Astrocyte (in vitro differentiated cells and primary cell): ENCODE results near the gene ADGRB3. TPM values are rescaled to one million over a fixed set of nuclear protein-coding genes. Genes with fewer than 3 reads are reported as not detected.

ENCODE experiments used
- DNase-seq: peaks from one replicate; pipeline ENCODE4 v3.0.0-alpha.2; 2010; ENCODE audit warnings: low read depth
- FAIRE-seq: peaks from 2 replicates; lab custom pipeline; 2011; peaks lifted over from hg19 to GRCh38; lab: Jason Lieb, UNC
- H2AFZ ChIP-seq: 2 replicates; pipeline ENCODE4 v1.6.0; 2012; ENCODE audit warnings: low read depth, low read length, inconsistent platforms
- H3K27ac ChIP-seq: 2 replicates; pipeline ENCODE4 v1.5.1; 2011; ENCODE audit warnings: low read depth, low read length, inconsistent platforms
- H3K27me3 ChIP-seq: 2 replicates; pipeline ENCODE4 v1.6.0; 2011; ENCODE audit warnings: low read length, inconsistent platforms; ENCODE audit not compliant: insufficient read depth
- H3K36me3 ChIP-seq: 2 replicates; pipeline ENCODE4 v1.5.1; 2011; ENCODE audit warnings: low read length, inconsistent platforms; ENCODE audit not compliant: insufficient read depth
- H3K4me1 ChIP-seq: 2 replicates; pipeline ENCODE4 v1.5.1; 2011; ENCODE audit warnings: low read length, inconsistent platforms; ENCODE audit not compliant: insufficient read depth
- H3K4me2 ChIP-seq: 2 replicates; pipeline ENCODE4 v1.6.0; 2012; ENCODE audit warnings: low read length, inconsistent platforms
- H3K4me3 ChIP-seq: 2 replicates; pipeline ENCODE4 v1.5.1; 2011; ENCODE audit warnings: low read depth, mild to moderate bottlenecking, low read length, inconsistent platforms; ENCODE audit not compliant: insufficient read depth
- H3K79me2 ChIP-seq: 2 replicates; pipeline ENCODE4 v1.6.0; 2012; ENCODE audit warnings: mild to moderate bottlenecking, low read length, inconsistent platforms; ENCODE audit not compliant: insufficient read depth
- H3K9ac ChIP-seq: 2 replicates; pipeline ENCODE4 v1.6.0; 2012; ENCODE audit warnings: mild to moderate bottlenecking, low read length, inconsistent platforms
- H3K9me3 ChIP-seq: 2 replicates; pipeline ENCODE4 v1.5.1; 2012; ENCODE audit warnings: low read depth, mild to moderate bottlenecking, low read length, inconsistent platforms; ENCODE audit not compliant: insufficient read depth
- H4K20me1 ChIP-seq: 2 replicates; pipeline ENCODE4 v1.6.0; 2012; ENCODE audit warnings: low read length, inconsistent platforms; ENCODE audit not compliant: insufficient read depth
- H3K27ac Mint-ChIP-seq: one replicate; pipeline ENCODE4 v1.8.0; 2021; ENCODE audit warnings: mild to moderate bottlenecking, mixed read lengths; ENCODE audit not compliant: unreplicated experiment
- H3K27me3 Mint-ChIP-seq: one replicate; pipeline ENCODE4 v1.8.0; 2021; ENCODE audit warnings: low read depth, mixed read lengths; ENCODE audit not compliant: unreplicated experiment
- H3K36me3 Mint-ChIP-seq: one replicate; pipeline ENCODE4 v1.8.0; 2021; ENCODE audit warnings: low read depth, mixed read lengths; ENCODE audit not compliant: unreplicated experiment
- H3K4me1 Mint-ChIP-seq: one replicate; pipeline ENCODE4 v1.8.0; 2021; ENCODE audit warnings: low read depth, mixed read lengths; ENCODE audit not compliant: unreplicated experiment
- H3K4me3 Mint-ChIP-seq: one replicate; pipeline ENCODE4 v1.8.0; 2021; ENCODE audit warnings: mild to moderate bottlenecking, moderate library complexity, mixed read lengths; ENCODE audit not compliant: unreplicated experiment
- H3K9me3 Mint-ChIP-seq: one replicate; pipeline ENCODE4 v1.8.0; 2021; ENCODE audit warnings: mild to moderate bottlenecking, mixed read lengths; ENCODE audit not compliant: unreplicated experiment
- EZH2 ChIP-seq: IDR thresholded peaks from 2 replicates; pipeline ENCODE4 v1.6.1; 2012; ENCODE audit warnings: mild to moderate bottlenecking, low read length, inconsistent platforms; ENCODE audit not compliant: insufficient read depth
- total RNA-seq: library from RNA; stranded (reverse); gene quantifications from 2 replicates; pipeline ENCODE4 v1.2.1, GENCODE V29; 2021
- TF ChIP-seq, protein P1 (sequence below): IDR thresholded peaks from 2 replicates; pipeline ENCODE4 v1.5.1; 2011; ENCODE audit warnings: low read depth, mild to moderate bottlenecking, inconsistent platforms, low read length, moderate library complexity; ENCODE audit not compliant: insufficient read depth

The ADGRB3 gene
- total RNA-seq, 1 donor from 2014 or later = 0.77 TPM

DNA sequence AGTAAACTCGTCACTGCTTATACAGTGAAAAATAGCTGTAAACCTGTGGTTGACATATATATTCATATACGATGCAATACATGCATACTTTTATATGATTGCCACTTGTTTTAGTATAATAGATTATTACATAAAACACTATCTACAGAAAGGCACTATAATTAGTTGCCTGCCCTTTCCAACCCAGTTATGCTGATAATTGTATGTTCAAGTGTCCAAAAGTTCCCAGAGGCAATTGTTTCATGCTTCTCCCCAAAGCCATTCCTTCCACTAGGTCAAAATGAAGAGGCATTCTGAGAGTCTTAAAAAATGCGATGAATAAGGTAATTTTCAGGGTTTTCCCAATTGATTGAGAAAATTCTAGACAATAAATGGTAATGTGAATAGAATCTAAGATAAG is 727.1 kb downstream of the ADGRB3 start:
- Histone ChIP-seq H3K9ac (no peak overlapping the region), H3K36me3 (no peaks in the 10 kb centered on the region), H3K4me2 (no peak overlapping the region), H3K9me3 (no peaks in the 10 kb centered on the region), H3K27me3 (no peaks in the 10 kb centered on the region), H3K4me1 (no peaks in the 10 kb centered on the region), H2AFZ (no peak overlapping the region), H3K79me2 (no peaks in the 10 kb centered on the region), H4K20me1 (no peaks in the 10 kb centered on the region), H3K27ac (no peak overlapping the region), H3K4me3 (no peak overlapping the region)
- FAIRE-seq = no peak
- no peak for TF ChIP-seq EZH2
- TF ChIP-seq, protein P1, sequence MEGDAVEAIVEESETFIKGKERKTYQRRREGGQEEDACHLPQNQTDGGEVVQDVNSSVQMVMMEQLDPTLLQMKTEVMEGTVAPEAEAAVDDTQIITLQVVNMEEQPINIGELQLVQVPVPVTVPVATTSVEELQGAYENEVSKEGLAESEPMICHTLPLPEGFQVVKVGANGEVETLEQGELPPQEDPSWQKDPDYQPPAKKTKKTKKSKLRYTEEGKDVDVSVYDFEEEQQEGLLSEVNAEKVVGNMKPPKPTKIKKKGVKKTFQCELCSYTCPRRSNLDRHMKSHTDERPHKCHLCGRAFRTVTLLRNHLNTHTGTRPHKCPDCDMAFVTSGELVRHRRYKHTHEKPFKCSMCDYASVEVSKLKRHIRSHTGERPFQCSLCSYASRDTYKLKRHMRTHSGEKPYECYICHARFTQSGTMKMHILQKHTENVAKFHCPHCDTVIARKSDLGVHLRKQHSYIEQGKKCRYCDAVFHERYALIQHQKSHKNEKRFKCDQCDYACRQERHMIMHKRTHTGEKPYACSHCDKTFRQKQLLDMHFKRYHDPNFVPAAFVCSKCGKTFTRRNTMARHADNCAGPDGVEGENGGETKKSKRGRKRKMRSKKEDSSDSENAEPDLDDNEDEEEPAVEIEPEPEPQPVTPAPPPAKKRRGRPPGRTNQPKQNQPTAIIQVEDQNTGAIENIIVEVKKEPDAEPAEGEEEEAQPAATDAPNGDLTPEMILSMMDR = no peak
- Mint-ChIP-seq H3K27ac (no peak overlapping the region), H3K4me1 (no peaks in the 10 kb centered on the region), H3K36me3 (no peaks in the 10 kb centered on the region), H3K27me3 (peaks cover 2% of the 10 kb centered on the region), H3K9me3 (no peaks in the 10 kb centered on the region), H3K4me3 (no peak overlapping the region)
- no peak for DNase-seq

DNA sequence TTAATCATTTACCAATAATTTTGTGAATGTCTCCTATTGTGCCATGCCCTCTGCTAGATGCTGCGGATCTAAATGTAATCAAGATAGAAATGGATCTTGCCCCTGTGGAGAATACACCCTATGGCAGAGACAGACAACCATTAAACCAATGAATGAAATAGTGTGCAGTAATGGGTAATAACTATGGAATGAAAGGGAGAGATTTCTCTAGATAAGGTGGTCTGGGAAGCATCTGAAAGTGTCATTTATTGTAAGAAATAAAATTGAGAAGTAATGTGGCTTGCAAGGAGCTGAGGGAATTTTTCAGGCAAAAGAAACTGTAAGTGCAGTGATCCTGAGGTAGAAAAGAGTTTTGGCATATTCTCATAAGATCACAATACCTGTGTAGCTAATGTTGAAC is 731.7 kb downstream of the ADGRB3 start:
- Histone ChIP-seq H3K4me2 (no peak overlapping the region), H2AFZ (no peak overlapping the region), H4K20me1 (no peaks in the 10 kb centered on the region), H3K9ac (no peak overlapping the region), H3K4me1 (no peaks in the 10 kb centered on the region), H3K27ac (no peak overlapping the region), H3K4me3 (no peak overlapping the region), H3K79me2 (no peaks in the 10 kb centered on the region), H3K9me3 (no peaks in the 10 kb centered on the region), H3K27me3 (no peaks in the 10 kb centered on the region), H3K36me3 (no peaks in the 10 kb centered on the region)
- H3K4me1 Mint-ChIP-seq = no peaks in the 10 kb centered on the region
- DNase-seq (no peak), FAIRE-seq (no peak)
- peaks cover 2% of the 10 kb centered on the region for H3K27me3 Mint-ChIP-seq
- H3K4me3 Mint-ChIP-seq = no peak overlapping the region
- no peaks in the 10 kb centered on the region for H3K9me3 Mint-ChIP-seq
- TF ChIP-seq EZH2 = no peak
- TF ChIP-seq, protein P1 = no peak
- H3K27ac Mint-ChIP-seq = no peak overlapping the region
- no peaks in the 10 kb centered on the region for H3K36me3 Mint-ChIP-seq

DNA sequence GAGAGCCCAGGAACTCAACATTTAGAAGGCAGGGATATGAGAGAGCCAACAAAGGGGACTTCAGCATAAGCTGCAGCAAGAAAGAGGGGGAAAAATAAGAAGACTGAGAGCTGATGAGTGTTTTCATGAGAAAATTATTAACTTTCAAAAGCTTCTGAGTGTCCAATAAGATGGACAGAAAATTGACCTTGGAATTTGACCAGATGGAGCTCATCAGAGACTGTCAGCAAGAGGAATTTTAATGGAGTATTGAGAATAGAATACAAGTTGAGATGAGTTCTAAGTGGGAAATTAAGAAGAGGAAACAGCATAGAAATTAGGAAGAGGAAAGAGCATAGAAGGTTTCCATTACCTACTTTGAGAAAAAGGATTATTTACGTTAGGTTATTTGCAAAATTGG is 733.5 kb downstream of the ADGRB3 start:
- Histone ChIP-seq H2AFZ (no peak overlapping the region), H3K27me3 (no peaks in the 10 kb centered on the region), H3K4me3 (no peak overlapping the region), H3K27ac (no peak overlapping the region), H3K4me2 (no peak overlapping the region), H3K4me1 (no peaks in the 10 kb centered on the region), H3K79me2 (no peaks in the 10 kb centered on the region), H3K36me3 (no peaks in the 10 kb centered on the region), H3K9me3 (no peaks in the 10 kb centered on the region), H4K20me1 (no peaks in the 10 kb centered on the region), H3K9ac (no peak overlapping the region)
- Mint-ChIP-seq H3K27me3 (peaks cover 2% of the 10 kb centered on the region), H3K4me3 (no peak overlapping the region), H3K4me1 (no peaks in the 10 kb centered on the region), H3K9me3 (no peaks in the 10 kb centered on the region), H3K27ac (no peak overlapping the region), H3K36me3 (no peaks in the 10 kb centered on the region)
- no peak for DNase-seq
- FAIRE-seq = no peak
- TF ChIP-seq, protein P1 = no peak
